ENCODE data around the gene CHST5. TPM values are rescaled to one million over a fixed set of nuclear protein-coding genes. Genes with fewer than 3 reads are reported as not detected.

CHST5 gene
- total RNA-seq, 2 experiments from 2014 or later: not detected

- no peak overlapping the region for H3K27ac Mint-ChIP-seq
- CTCF ChIA-PET: no interaction called here
Measured at GRCh38 chr16:75483222-75483621, 52.7 kb downstream of the CHST5 start.

GRCh38 chr16:75482434-75483205 is 53.3 kb downstream of the CHST5 start:
- H3K36me3 Mint-ChIP-seq (ENCODE audit: low read depth): no peaks in the 10 kb centered on the region
- Histone ChIP-seq H3K36me3 (ENCODE audit: insufficient read depth, low read length) (no peaks in the 10 kb centered on the region), H3K27ac (ENCODE audit: low read depth in 1 of 2, low read length in 2 of 2) (no peak overlapping the region), H3K4me3 (ENCODE audit: low read length) (no peak overlapping the region), H3K27me3 (ENCODE audit: control insufficient read depth in 1 of 2, insufficient read depth in 2 of 2, low read length in 2 of 2) (no peaks in the 10 kb centered on the region), H3K9me3 (ENCODE audit: control insufficient read depth in 1 of 2, insufficient read depth in 1 of 2, low read length in 2 of 2) (peaks cover 0 to 13% of the 10 kb centered on the region in 2 experiments), H3K4me1 (ENCODE audit: insufficient read depth, low read length) (no peaks in the 10 kb centered on the region)
- ATAC-seq (ENCODE audit: poor library complexity) (no peak), DNase-seq (no peak)
- no peak overlapping the region for H3K27ac Mint-ChIP-seq
- H3K4me3 Mint-ChIP-seq: no peak overlapping the region
- H3K27me3 Mint-ChIP-seq: peaks cover 28% of the 10 kb centered on the region
- TF ChIP-seq CTCF (IDR thresholded peaks at IDR 0.05): no peak
- no peaks in the 10 kb centered on the region for H3K9me3 Mint-ChIP-seq
- H3K4me1 Mint-ChIP-seq (ENCODE audit: low read depth): no peaks in the 10 kb centered on the region
- ChIA-PET POLR2A (no interaction called here), CTCF (no interaction called here)
- intact Hi-C loops (cut with DNase I, micrococcal nuclease): no loop called here

More at GRCh38 chr16:75483222-75483621, 52.7 kb downstream of the CHST5 start:
- no peaks in the 10 kb centered on the region for H3K36me3 Mint-ChIP-seq (ENCODE audit: low read depth)
- H3K36me3 ChIP-seq (ENCODE audit: insufficient read depth, low read length): no peaks in the 10 kb centered on the region
- peaks cover 0 to 13% of the 10 kb centered on the region in 2 experiments for H3K9me3 ChIP-seq (ENCODE audit: control insufficient read depth in 1 of 2, insufficient read depth in 1 of 2, low read length in 2 of 2)
- no peak overlapping the region for H3K27ac ChIP-seq (ENCODE audit: low read depth in 1 of 2, low read length in 2 of 2)
- H3K4me1 ChIP-seq (ENCODE audit: insufficient read depth, low read length): no peaks in the 10 kb centered on the region
- H3K9me3 Mint-ChIP-seq: no peaks in the 10 kb centered on the region
- no peak overlapping the region for H3K4me3 Mint-ChIP-seq
- no peak for DNase-seq
- no peaks in the 10 kb centered on the region for H3K27me3 ChIP-seq (ENCODE audit: control insufficient read depth in 1 of 2, insufficient read depth in 2 of 2, low read length in 2 of 2)
- intact Hi-C loops (cut with DNase I, micrococcal nuclease): no loop called here
- H3K4me3 ChIP-seq (ENCODE audit: low read length): no peak overlapping the region
- ATAC-seq (ENCODE audit: poor library complexity): no peak
- TF ChIP-seq CTCF (IDR thresholded peaks at IDR 0.05): no peak
- H3K27me3 Mint-ChIP-seq: peaks cover 24% of the 10 kb centered on the region
- POLR2A ChIA-PET: no interaction called here
- H3K4me1 Mint-ChIP-seq (ENCODE audit: low read depth): no peaks in the 10 kb centered on the region

- CTCF ChIA-PET: no interaction called here
- TF ChIP-seq CTCF (IDR thresholded peaks at IDR 0.05): no peak
- H3K27me3 Mint-ChIP-seq: peaks cover 24% of the 10 kb centered on the region
- H3K27ac Mint-ChIP-seq: no peak overlapping the region
- H3K4me3 ChIP-seq (ENCODE audit: low read length): no peak overlapping the region
- H3K36me3 Mint-ChIP-seq (ENCODE audit: low read depth): no peaks in the 10 kb centered on the region
- H3K9me3 ChIP-seq (ENCODE audit: control insufficient read depth in 1 of 2, insufficient read depth in 1 of 2, low read length in 2 of 2): peaks cover 0 to 13% of the 10 kb centered on the region in 2 experiments
- no peaks in the 10 kb centered on the region for H3K36me3 ChIP-seq (ENCODE audit: insufficient read depth, low read length)
- H3K4me1 Mint-ChIP-seq (ENCODE audit: low read depth): no peaks in the 10 kb centered on the region
- H3K9me3 Mint-ChIP-seq: no peaks in the 10 kb centered on the region
- H3K27ac ChIP-seq (ENCODE audit: low read depth in 1 of 2, low read length in 2 of 2): no peak overlapping the region
- ATAC-seq (ENCODE audit: poor library complexity) (no peak), DNase-seq (no peak)
- H3K27me3 ChIP-seq (ENCODE audit: control insufficient read depth in 1 of 2, insufficient read depth in 2 of 2, low read length in 2 of 2): no peaks in the 10 kb centered on the region
- intact Hi-C loops (cut with DNase I, micrococcal nuclease): no loop called here
- POLR2A ChIA-PET: no interaction called here
- H3K4me1 ChIP-seq (ENCODE audit: insufficient read depth, low read length): no peaks in the 10 kb centered on the region
- no peak overlapping the region for H3K4me3 Mint-ChIP-seq
Measured at GRCh38 chr16:75481475-75481874, 54.4 kb downstream of the CHST5 start.
